ENCODE measurements around the gene PRMT3. TPM values are rescaled to one million over a fixed set of nuclear protein-coding genes. Genes with fewer than 3 reads are reported as not detected.

Gene PRMT3
- total and polyA plus RNA-seq, 2 of the 13 experiments (the other 11 are each of a cell fraction or from before 2014, with no cell fraction given), result 9.1 to 27.7 TPM

DNA sequence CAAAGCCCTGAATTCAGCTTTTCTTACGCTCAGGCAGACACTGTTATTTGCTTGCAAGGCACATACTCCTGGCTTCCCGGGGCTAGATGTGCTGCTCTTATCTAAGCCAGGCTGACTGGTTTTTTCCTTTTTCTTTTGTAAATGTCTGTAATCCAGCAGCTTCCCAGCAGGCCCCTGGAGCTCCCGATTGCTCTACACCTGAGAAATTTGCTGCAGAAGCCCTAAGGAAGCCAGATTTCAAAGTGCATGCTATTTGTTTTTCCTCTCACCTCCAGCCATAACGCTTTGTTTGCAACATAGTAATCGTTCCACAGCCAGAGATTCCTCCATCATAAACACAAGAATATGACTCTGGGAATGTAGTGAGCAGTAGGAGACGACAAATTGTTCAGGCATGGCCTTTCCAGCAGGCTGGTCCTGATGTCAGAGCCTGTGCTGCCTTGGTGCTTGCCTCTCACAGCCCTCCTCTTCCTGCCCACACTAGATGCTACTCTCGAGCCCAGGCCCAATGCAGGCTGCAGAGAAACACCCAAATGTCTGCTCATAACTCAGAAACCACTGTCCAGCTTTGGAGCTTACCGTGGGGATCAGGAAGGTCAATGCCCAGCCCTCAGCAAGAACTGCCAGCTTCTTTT, 157.2 kb downstream of the PRMT3 start:
- TF ChIP-seq HCFC1 (IDR thresholded peaks at IDR 0.05; ENCODE audit: low read depth, low read length) (no peak), KAT7 (CRISPR knock-in tag; IDR thresholded peaks at IDR 0.05; ENCODE audit: borderline replicate concordance) (no peak), SNAI1 (CRISPR knock-in tag; IDR thresholded peaks at IDR 0.05; ENCODE audit: borderline replicate concordance) (no peak), MAFF (IDR thresholded peaks at IDR 0.05; ENCODE audit: low read depth, low read length) (no peak), ZNF432 (CRISPR knock-in tag; IDR thresholded peaks at IDR 0.05; ENCODE audit: borderline replicate concordance) (no peak), TARDBP (CRISPR knock-in tag; IDR thresholded peaks at IDR 0.05) (no peak), PHF8 (CRISPR knock-in tag; IDR thresholded peaks at IDR 0.05) (no peak), ZFP36 (IDR thresholded peaks at IDR 0.05; ENCODE audit: borderline replicate concordance, low read depth, low read length, partially characterized antibody) (no peak), ZNF816 (CRISPR knock-in tag; IDR thresholded peaks at IDR 0.05; ENCODE audit: borderline replicate concordance) (no peak), ZSCAN12 (CRISPR knock-in tag; IDR thresholded peaks at IDR 0.05) (no peak)
- Histone ChIP-seq H3K36me3 (replicated peaks in 1 of 2; ENCODE audit: control insufficient read depth in 1 of 2, insufficient read depth in 2 of 2, low read length in 2 of 2) (no peaks in the 10 kb centered on the region), H3K4me3 (replicated peaks in 1 of 3; ENCODE audit: insufficient read depth in 1 of 3, low read depth in 2 of 3, low read length in 3 of 3) (no peak overlapping the region), H3K79me2 (ENCODE audit: insufficient read depth, low read length) (no peaks in the 10 kb centered on the region), H3K27me3 (ENCODE audit: control insufficient read depth in 1 of 2, insufficient read depth in 2 of 2, low read length in 2 of 2) (0 out of 5 replicates have a peak, but pooled peaks cover 0 to 4% of the 10 kb centered on the region in 2 experiments), H3K27ac (ENCODE audit: extremely low read length, insufficient read depth, low read length) (no peak overlapping the region), H3K4me2 (ENCODE audit: low read depth, low read length) (no peak overlapping the region), H3K9ac (ENCODE audit: insufficient read depth, low read depth, low read length) (no peak overlapping the region), H2AFZ (ENCODE audit: low read length) (no peak overlapping the region), H3K4me1 (ENCODE audit: insufficient read depth, low read length) (no peaks in the 10 kb centered on the region), H3K9me3 (ENCODE audit: low read length) (no peaks in the 10 kb centered on the region), H4K20me1 (ENCODE audit: insufficient read depth, low read length) (no peaks in the 10 kb centered on the region)
- no peak for DNase-seq (ENCODE audit: low spot score)
- FAIRE-seq, result no peak
- POLR2A ChIA-PET, result no interaction called here
- no peak for ATAC-seq
- in situ Hi-C loops (cut with HindIII; ENCODE audit: extremely low pct_ligation_motif_present, low pct_unique_long_range_greater_than_20kb), result no loop called here
- no TSS peak for BruUV-seq (replicated peaks)
- intact Hi-C loops (cut with micrococcal nuclease; ENCODE audit: unreplicated experiment), result no loop called here
- 3% methylated on average over 7 of the region's 8 CpGs for WGBS (ENCODE audit: low lambda C conversion rate)
- CTCF ChIA-PET (ENCODE audit: low intra/inter-chr PET ratio, low total read pairs), result no interaction called here

DNA sequence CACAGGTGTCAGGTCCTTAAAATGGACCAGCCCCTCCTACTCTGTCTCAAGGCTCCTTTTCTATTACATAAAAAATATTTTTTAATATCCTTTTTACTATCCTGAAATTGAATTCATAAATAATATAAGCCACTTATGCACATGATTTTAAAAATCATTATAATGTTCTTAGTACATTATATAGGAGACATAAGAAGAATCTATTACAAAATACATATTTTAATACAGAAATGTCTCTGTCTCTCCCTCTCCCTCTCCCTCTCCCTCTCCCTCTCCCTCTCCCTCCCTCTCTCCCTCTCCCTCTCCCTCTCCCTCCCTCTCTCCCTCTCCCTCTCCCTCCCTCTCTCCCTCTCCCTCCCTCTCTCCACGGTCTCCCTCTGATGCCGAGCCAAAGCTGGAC, 159.9 kb downstream of the PRMT3 start:
- ATAC-seq (no peak), FAIRE-seq (no peak), DNase-seq (ENCODE audit: low spot score) (no peak)
- H3K27me3 ChIP-seq (ENCODE audit: control insufficient read depth in 1 of 2, insufficient read depth in 2 of 2, low read length in 2 of 2), result no peaks in the 10 kb centered on the region
- H2AFZ ChIP-seq (ENCODE audit: low read length), result no peak overlapping the region
- no peak for TF ChIP-seq SP1 (IDR thresholded peaks at IDR 0.05)
- no peak for TF ChIP-seq SP1 (CRISPR knock-in tag; IDR thresholded peaks at IDR 0.05)
- TF ChIP-seq HNRNPK (IDR thresholded peaks at IDR 0.05; ENCODE audit: low read depth, low read length, poor library complexity, severe bottlenecking), result peak; percentile 85
- H3K27ac ChIP-seq (ENCODE audit: extremely low read length, insufficient read depth, low read length), result no peak overlapping the region
- in situ Hi-C loops (cut with HindIII; ENCODE audit: extremely low pct_ligation_motif_present, low pct_unique_long_range_greater_than_20kb), result no loop called here
- H3K4me1 ChIP-seq (ENCODE audit: insufficient read depth, low read length), result no peaks in the 10 kb centered on the region
- no peak overlapping the region for H3K4me3 ChIP-seq (replicated peaks in 1 of 3; ENCODE audit: insufficient read depth in 1 of 3, low read depth in 2 of 3, low read length in 3 of 3)
- no peak overlapping the region for H3K4me2 ChIP-seq (ENCODE audit: low read depth, low read length)
- ChIA-PET POLR2A (no interaction called here), CTCF (ENCODE audit: low intra/inter-chr PET ratio, low total read pairs) (no interaction called here)
- 39% methylated on average over 2 of the region's 2 CpGs for WGBS (ENCODE audit: low lambda C conversion rate)
- no peaks in the 10 kb centered on the region for H4K20me1 ChIP-seq (ENCODE audit: insufficient read depth, low read length)
- H3K9ac ChIP-seq (ENCODE audit: insufficient read depth, low read depth, low read length), result no peak overlapping the region
- BruUV-seq (replicated peaks), result no TSS peak
- no peaks in the 10 kb centered on the region for H3K79me2 ChIP-seq (ENCODE audit: insufficient read depth, low read length)
- no peaks in the 10 kb centered on the region for H3K9me3 ChIP-seq (ENCODE audit: low read length)
- intact Hi-C loops (cut with micrococcal nuclease; ENCODE audit: unreplicated experiment), result no loop called here
- H3K36me3 ChIP-seq (replicated peaks in 1 of 2; ENCODE audit: control insufficient read depth in 1 of 2, insufficient read depth in 2 of 2, low read length in 2 of 2), result no peaks in the 10 kb centered on the region
